Kidney capillary endothelial cell (primary cell): ENCODE results near the gene RBM24.
"Not testable (repeated sequence)": the region's sequence is repeated elsewhere in the genome, so short reads cannot be mapped to it uniquely, and the experiment has no call there.

Experiments
- DNase-seq: peaks from one replicate; pipeline ENCODE4 v3.0.0-alpha.2; 2018; ENCODE audit warnings: low spot score

RBM24 gene

DNA sequence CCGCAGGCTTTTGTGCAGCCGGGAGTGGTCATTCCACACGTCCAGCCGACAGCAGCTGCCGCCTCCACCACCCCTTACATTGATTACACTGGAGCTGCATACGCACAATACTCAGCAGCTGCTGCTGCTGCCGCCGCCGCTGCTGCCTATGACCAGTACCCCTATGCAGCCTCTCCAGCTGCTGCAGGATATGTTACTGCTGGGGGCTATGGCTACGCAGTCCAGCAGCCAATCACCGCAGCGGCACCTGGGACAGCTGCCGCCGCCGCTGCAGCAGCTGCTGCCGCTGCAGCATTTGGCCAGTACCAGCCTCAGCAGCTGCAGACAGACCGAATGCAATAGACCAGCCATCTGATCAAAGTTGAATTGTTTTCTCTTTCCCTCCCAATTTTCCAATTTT, 10.6 kb downstream of the RBM24 start:
- DNase-seq = no peak

DNA sequence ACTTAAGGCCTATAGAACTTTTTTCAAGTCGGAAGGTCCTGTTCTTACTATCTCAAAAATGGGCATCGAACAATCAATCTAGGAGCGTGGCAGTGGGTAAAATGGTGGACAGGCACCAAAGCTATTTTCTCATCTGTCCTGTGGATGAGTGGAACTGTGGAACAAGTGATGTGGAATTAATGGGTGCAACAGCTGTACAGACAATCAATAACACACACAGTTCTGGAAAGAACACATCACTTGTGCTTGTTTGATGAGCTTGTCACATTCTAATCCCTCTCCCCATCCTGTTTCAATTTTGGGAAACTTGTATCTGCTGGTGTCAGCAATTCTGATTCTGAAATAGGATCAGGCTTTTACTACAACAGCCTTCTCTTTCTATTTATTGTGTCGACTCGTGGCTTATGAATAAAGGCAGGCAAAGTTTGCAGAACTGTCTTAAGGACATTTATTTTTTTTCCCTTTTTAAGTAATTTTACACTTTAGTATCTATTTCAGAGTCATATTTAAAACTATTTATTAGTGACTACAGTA, 11.5 kb downstream of the RBM24 start:
- DNase-seq = no peak

DNA sequence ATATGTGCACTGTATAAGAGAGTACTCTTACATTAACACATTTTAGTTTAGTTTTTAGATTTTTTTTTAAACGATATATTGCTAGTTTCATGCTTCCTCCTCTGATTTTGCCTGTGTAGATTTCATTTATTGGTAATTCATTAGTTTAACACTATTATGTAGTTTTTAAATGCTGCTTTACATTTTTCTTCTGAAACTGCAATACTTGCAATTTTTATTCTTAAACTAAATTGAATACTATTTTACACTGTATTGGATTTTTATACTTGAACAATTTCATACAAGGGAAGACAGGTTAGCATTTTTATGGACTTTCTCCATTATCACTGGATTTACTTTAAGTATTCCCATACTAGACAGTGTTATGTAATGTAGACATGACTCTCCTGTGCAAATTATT, 12.2 kb downstream of the RBM24 start:
- DNase-seq = no peak

DNA sequence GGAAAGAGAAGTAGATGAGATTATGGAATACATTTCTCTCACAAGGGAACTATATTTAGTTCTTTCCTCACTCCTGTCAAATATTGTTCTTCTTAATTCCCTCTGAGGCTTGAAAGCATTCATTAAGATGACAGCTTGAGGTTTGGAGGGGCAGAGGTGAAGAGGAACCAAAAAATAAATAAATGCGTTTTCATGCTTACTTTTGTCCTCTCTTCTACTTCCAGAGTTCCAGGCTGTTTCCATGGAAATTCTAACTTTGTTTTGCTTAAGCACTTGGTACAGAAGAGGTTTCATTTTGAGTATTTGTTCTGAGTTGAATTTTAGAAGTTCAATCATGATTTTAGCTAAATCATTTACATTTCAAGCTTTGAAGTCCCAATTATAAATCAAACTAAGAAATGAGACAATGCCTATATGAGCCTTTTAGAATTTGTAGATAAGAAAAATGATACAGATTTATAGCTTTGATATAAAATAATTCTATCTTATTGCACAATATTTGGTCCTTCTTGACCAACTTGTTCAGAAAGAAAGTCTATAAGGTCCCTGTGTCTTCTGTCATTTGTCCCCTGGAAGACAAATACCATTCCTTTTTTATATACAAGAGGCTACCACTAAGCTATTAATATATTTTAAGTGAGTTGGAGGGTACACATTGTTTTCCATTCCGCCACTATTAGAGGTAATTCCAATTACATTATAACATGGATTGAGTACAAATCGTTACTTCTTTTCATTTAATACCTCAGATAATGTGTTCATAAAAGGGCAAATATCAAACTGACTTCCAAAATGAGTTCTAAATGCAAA, 16.3 kb downstream of the RBM24 start:
- DNase-seq = no peak

DNA sequence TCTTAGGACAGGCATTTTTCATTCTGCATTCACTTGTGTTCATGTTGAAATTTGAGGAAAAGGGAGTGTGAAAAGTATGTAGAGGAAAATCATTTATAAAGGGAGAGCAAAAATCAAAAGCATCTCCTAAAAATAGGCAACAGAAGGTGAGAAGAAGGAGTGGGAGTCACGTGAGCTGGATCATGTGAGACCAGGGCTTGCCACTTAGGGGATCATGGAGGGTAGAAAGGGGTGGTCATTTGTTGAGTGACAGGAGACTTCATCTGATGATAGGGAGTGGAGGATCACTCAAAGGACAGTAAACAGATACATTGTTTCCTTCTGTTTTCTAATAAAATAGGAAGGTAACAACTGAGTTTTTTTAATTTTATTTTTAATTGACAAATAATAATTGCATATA, 17.1 kb downstream of the RBM24 start:
- DNase-seq = no peak

DNA sequence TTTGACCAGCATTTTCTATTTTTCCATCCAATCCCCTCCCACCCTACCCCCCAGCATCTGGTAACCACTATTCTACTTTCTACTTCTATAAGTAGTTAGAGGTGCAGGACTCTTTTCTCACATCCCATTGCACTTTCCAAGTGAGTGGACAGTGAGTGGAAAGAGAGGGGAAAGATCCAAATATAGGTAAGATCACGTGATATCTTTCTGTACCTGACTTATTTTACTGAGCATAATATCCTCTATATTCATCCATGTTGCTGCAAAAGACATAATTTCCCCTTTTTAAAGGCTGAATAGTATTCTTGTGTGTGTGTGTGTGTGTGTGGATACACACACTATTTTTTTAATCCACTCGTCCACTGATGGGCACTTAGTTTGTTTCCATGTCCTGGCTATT, 18.1 kb downstream of the RBM24 start:
- no peak for DNase-seq

GRCh38 chr6:17299750-17300149, 18.6 kb downstream of the RBM24 start:
- no peak for DNase-seq

GRCh38 chr6:17300637-17301036, 19.5 kb downstream of the RBM24 start:
- no peak for DNase-seq

DNA sequence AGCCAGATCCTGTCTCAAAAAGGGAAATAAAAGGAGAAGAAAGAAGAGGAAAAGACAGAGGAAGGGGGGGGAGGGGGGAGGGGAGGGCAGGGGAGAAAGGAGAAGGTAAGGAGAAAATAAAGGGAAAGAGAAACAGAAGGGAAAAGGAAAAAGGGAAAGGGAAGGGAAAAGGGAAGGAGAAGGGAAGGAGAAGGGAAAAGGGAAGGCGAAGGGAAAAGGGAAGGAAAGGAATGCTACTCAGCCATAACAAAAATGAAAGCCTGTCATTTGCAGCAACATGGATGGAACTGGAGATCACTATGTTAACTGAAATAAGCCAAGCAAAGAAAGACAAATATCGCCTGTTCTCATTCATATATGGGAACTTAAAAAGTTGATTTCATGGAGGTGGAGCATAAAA, 22.3 kb downstream of the RBM24 start:
- no peak for DNase-seq

- DNase-seq = no peak
These were observed 24.2 kb downstream of the RBM24 start for GRCh38 chr6:17305219-17306001.

- DNase-seq = no peak
These were observed 30.6 kb downstream of the RBM24 start for GRCh38 chr6:17311595-17312311.

DNA sequence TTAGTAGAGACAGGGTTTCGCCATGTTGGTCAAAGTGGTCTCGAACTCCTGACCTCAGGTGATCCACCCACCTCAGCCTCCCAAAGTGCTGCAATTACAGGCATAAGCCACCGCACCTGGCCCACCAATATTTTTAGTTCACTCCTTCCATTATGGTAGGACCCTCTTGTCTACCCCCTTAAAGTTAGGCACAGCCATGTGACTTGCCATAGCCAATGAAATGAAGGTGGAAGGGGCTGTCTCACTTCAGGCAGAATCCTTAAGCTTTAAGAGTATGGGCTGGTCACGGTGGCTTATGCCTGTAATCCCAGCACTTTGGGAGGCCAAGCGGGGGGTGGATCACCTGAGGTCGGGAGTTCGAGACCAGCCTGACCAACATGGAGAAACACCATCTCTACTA, 32.1 kb downstream of the RBM24 start:
- DNase-seq = not testable (repeated sequence)

DNA sequence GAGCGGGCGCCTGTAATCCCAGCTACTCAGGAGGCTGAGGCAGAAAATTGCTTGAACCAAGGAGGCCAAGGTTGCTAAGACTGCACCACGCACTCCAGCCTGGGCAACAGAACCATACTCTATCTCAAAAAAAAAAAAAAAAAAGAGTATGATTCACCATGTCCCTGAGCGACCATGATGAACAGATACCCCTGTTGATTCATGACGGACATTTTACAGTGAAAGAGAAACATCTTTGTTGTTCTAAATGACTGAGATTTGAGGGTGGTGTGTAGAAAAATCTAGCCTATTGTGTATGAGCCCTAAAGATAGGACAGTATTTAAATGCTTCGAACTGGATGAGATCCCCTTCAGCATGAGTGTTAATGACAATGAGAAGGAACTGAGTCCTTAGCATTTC, 32.8 kb downstream of the RBM24 start:
- DNase-seq = no peak

DNA sequence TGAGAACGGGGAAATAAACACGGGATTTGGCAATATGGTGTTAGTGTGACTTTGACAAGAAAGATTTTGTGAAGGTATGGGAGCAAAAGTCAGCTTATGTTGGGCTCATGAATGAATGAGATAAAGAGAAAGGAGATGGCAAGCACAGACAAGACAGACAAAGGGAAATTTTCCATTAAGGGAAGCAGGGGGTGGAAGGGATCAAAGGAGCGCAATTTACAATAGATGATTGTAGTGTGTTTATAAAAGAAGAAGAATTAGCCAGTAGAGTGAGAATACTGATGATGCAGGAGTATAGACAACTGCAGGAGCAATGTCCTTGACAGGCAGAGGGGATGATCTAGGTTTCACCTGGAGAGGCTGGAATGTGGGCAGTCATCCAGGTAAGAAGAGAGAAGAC, 34.1 kb downstream of the RBM24 start:
- DNase-seq = no peak

DNA sequence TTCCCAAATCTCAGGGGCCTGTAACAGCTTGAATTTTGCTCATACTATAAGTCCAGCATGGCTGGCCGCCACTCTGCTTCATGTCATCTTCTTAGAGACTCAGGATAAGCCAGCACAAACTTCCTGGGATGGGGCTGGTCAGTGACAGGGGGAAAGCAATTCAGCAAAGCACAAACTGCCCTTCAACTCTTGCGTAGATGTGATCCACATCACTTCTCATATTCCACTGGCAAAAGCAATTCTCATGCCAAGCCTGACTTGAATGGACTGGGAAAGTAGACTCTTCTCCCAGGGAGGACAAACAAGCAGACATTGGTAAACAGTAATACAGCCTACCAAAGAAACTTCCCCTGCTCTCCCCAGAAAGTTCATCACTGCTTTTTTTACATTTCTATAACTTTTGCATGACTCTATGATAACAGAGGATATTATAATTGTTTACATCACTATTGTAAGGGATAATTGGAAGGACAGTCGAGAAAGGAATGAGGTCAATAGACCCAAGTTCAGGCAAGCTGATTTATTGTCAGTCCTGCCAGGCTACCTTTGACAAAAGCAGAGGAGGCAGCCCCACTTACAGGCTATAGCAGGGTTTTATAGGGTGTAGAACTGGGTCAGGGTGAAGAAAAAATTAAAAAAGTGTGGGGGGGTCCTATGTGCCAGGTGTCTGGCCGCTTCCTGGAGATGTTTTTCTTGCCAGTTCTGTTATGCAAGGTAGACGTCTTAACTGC, 37.4 kb downstream of the RBM24 start:
- no peak for DNase-seq

DNA sequence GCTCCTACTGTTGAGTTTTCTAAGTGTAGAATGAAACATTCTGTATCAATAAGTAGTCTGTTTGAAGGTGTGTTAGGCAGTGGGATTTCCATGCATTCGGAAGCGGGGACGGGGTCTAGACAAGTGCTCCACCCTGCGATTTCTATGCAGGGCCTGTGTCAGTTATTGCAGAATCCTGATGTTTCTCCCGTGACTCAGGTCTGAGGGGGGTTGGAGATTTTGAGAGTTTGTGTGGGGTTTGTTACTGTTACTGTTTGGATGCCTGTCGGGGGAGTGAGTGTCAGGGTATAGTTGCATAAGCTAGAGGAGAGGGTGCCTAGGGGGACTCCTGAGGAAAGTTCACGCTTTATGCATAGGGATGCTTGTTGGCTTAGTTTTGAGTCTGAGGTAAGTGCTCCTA, 39.1 kb downstream of the RBM24 start:
- DNase-seq = not testable (repeated sequence)

- DNase-seq = no peak
These were observed 50.1 kb downstream of the RBM24 start for GRCh38 chr6:17331238-17331637.

GRCh38 chr6:17334265-17334664, 53.1 kb downstream of the RBM24 start:
- no peak for DNase-seq

DNA sequence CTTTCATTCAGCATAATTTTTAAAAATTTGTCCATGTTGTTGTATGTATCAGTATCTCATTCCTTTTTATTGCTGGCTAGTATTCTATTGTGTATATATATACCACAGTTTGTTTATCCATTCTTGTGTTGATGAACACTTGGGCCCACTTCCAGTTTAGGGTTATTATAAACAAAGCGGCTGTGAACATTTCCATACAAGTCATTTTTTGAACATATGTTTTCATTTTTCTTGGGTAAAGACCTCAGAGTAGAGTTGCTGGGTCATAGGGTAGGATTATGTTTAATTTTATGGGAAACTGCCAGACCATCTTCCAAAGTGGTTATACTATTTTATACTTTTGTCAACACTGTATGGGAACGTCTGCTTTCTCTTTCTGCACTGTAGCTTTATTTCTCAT, 55.3 kb downstream of the RBM24 start:
- no peak for DNase-seq

GRCh38 chr6:17339308-17339670, 58.1 kb downstream of the RBM24 start:
- DNase-seq = no peak

- DNase-seq = no peak
These were observed 60.1 kb downstream of the RBM24 start for GRCh38 chr6:17341117-17341805.
